Measurements from ENCODE around the gene CPNE1. TPM values are rescaled to one million over a fixed set of nuclear protein-coding genes. Genes with fewer than 3 reads are reported as not detected.

Gene CPNE1
- total and polyA plus RNA-seq, 9 donors: 45.6 to 176 (median 145) TPM

DNA sequence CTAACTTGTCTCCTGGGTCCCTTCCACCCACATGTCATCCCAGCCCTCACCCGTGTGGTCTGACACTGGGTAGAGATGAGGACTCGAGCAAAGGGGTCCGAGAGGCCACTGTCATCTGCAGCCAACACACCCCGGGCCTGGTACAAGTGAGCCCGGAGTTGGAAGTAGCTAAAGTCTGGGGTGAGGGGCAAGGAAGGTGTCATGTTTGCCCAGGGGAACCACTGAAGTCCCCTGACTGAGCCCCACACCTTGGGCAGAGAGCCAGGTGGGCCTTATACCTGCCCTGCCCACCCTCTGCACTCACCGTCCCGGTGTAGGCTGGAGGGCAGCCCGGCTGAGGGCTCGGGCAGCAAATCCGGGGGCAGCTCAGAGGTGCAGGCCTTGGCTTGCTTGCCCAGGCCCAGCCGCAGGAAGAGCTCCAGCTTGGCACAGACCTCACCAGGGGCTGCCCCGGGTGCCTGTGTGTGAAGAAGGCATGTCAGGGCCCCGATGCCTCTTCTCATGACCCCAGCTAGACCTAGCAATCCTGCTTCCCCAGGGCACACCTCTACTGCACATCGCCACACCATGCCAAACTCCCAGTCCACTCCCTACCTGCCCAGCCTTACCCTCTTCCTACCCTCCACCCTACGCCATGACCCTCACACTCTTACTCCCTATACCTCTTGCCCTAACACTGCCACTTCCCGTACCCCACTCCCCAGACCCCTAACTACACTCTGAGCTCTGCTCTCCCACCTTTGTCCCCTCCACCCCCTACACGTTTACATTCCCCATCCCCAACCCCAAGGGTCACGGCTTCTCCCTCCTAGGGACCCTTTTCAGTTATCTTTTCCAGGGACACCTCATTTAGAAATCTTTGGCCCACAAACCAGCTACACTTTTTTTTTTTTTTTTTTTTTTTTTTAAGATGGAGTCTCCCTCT is 80.8 kb downstream of the CPNE1 start:
- H3K27ac ChIP-seq (ENCODE audit: low read length): no peak overlapping the region
- H3K36me3 ChIP-seq (ENCODE audit: control insufficient read depth, insufficient read depth, low read length): no peaks in the 10 kb centered on the region
- 87% methylated on average over 17 of the region's 18 CpGs for WGBS (ENCODE audit: insufficient coverage)
- DNase-seq: no peak
- H3K27me3 ChIP-seq (ENCODE audit: control insufficient read depth, insufficient read depth, low read length): peaks cover 2% of the 10 kb centered on the region
- H3K4me1 ChIP-seq (ENCODE audit: control insufficient read depth, insufficient read depth, low read length): no peaks in the 10 kb centered on the region
- H3K4me3 ChIP-seq (ENCODE audit: low read length): no peak overlapping the region
- H3K9me3 ChIP-seq (replicated peaks; ENCODE audit: control insufficient read depth, low read depth, low read length): peaks cover 5% of the 10 kb centered on the region

GRCh38 chr20:35582741-35583404 is 81.8 kb downstream of the CPNE1 start:
- DNase-seq: no peak
- H3K4me3 ChIP-seq (ENCODE audit: low read length): no peak overlapping the region
- H3K27ac ChIP-seq (ENCODE audit: low read length): no peak overlapping the region
- no peaks in the 10 kb centered on the region for H3K4me1 ChIP-seq (ENCODE audit: control insufficient read depth, insufficient read depth, low read length)
- H3K36me3 ChIP-seq (ENCODE audit: control insufficient read depth, insufficient read depth, low read length): no peaks in the 10 kb centered on the region
- 86% methylated on average over 10 of the region's 12 CpGs for WGBS (ENCODE audit: insufficient coverage)
- H3K27me3 ChIP-seq (ENCODE audit: control insufficient read depth, insufficient read depth, low read length): peaks cover 2% of the 10 kb centered on the region
- peaks cover 5% of the 10 kb centered on the region for H3K9me3 ChIP-seq (replicated peaks; ENCODE audit: control insufficient read depth, low read depth, low read length)

- peaks cover 5% of the 10 kb centered on the region for H3K9me3 ChIP-seq (replicated peaks; ENCODE audit: control insufficient read depth, low read depth, low read length)
- peaks cover 2% of the 10 kb centered on the region for H3K27me3 ChIP-seq (ENCODE audit: control insufficient read depth, insufficient read depth, low read length)
- H3K4me1 ChIP-seq (ENCODE audit: control insufficient read depth, insufficient read depth, low read length): no peaks in the 10 kb centered on the region
- H3K36me3 ChIP-seq (ENCODE audit: control insufficient read depth, insufficient read depth, low read length): no peaks in the 10 kb centered on the region
- DNase-seq: no peak
- WGBS (ENCODE audit: insufficient coverage): 92% methylated on average over 5 of the region's 7 CpGs
- no peak overlapping the region for H3K4me3 ChIP-seq (ENCODE audit: low read length)
- H3K27ac ChIP-seq (ENCODE audit: low read length): no peak overlapping the region
Observed at GRCh38 chr20:35582131-35582530, 82.6 kb downstream of the CPNE1 start.

DNA sequence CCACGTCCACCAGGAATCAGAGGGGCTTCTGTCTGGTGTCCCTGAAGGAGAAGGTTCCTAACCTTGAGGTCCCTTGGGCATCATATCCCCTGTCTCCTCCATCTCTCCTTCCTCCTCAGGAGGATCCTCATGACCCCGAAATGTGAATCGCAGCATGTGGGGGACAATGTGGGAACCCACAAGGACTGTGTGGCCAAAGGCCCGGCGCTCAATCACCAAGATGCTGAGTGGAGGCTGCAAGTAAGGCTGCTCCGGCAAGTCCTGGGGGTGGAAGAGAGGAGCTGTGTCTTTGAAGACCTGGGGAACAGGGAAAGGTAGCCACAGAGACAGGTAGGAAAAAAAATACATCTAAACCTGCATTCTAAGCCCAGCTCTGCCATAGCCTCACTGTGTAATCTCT is 85.5 kb downstream of the CPNE1 start:
- Histone ChIP-seq H3K36me3 (ENCODE audit: control insufficient read depth, insufficient read depth, low read length) (no peaks in the 10 kb centered on the region), H3K4me1 (ENCODE audit: control insufficient read depth, insufficient read depth, low read length) (no peaks in the 10 kb centered on the region), H3K4me3 (ENCODE audit: low read length) (no peak overlapping the region), H3K9me3 (replicated peaks; ENCODE audit: control insufficient read depth, low read depth, low read length) (peaks cover 5% of the 10 kb centered on the region), H3K27ac (ENCODE audit: low read length) (no peak overlapping the region), H3K27me3 (ENCODE audit: control insufficient read depth, insufficient read depth, low read length) (peaks cover 6% of the 10 kb centered on the region)
- DNase-seq: no peak
- WGBS (ENCODE audit: insufficient coverage): 93% methylated on average over 3 of the region's 6 CpGs

- WGBS (ENCODE audit: insufficient coverage): 87% methylated on average over 5 of the region's 8 CpGs
- Histone ChIP-seq H3K27ac (ENCODE audit: low read length) (no peak overlapping the region), H3K9me3 (replicated peaks; ENCODE audit: control insufficient read depth, low read depth, low read length) (peaks cover 5% of the 10 kb centered on the region), H3K36me3 (ENCODE audit: control insufficient read depth, insufficient read depth, low read length) (no peaks in the 10 kb centered on the region), H3K27me3 (ENCODE audit: control insufficient read depth, insufficient read depth, low read length) (peaks cover 6% of the 10 kb centered on the region), H3K4me1 (ENCODE audit: control insufficient read depth, insufficient read depth, low read length) (no peaks in the 10 kb centered on the region), H3K4me3 (ENCODE audit: low read length) (no peak overlapping the region)
- DNase-seq: no peak
Observed at GRCh38 chr20:35578469-35578868, 86.2 kb downstream of the CPNE1 start.

- DNase-seq: no peak
- H3K36me3 ChIP-seq (ENCODE audit: control insufficient read depth, insufficient read depth, low read length): no peaks in the 10 kb centered on the region
- H3K4me3 ChIP-seq (ENCODE audit: low read length): no peak overlapping the region
- peaks cover 9% of the 10 kb centered on the region for H3K9me3 ChIP-seq (replicated peaks; ENCODE audit: control insufficient read depth, low read depth, low read length)
- H3K4me1 ChIP-seq (ENCODE audit: control insufficient read depth, insufficient read depth, low read length): no peaks in the 10 kb centered on the region
- WGBS (ENCODE audit: insufficient coverage): 83% methylated on average over 2 of the region's 3 CpGs
- H3K27me3 ChIP-seq (ENCODE audit: control insufficient read depth, insufficient read depth, low read length): peaks cover 4% of the 10 kb centered on the region
- no peak overlapping the region for H3K27ac ChIP-seq (ENCODE audit: low read length)
Observed at GRCh38 chr20:35576816-35577215, 87.9 kb downstream of the CPNE1 start.

Other genes with a start within 250 kb of the CPNE1 start
- gene GDF5, start 226.7 kb downstream of the CPNE1 start, total RNA-seq: 1.2 TPM
- gene GDF5, start 226.7 kb downstream of the CPNE1 start, polyA plus RNA-seq (ENCODE audit: insufficient read depth in 1 of 8, insufficient read length in 8 of 8, low replicate concordance in 1 of 8): under 1 TPM; 0.14 to 0.77 (median 0.25) TPM
- 15.0 TPM for gene CEP250, start 209.3 kb downstream of the CPNE1 start, total RNA-seq
- gene CEP250, start 209.3 kb downstream of the CPNE1 start, polyA plus RNA-seq (ENCODE audit: insufficient read depth in 1 of 8, insufficient read length in 8 of 8, low replicate concordance in 1 of 8): 10 to 100 TPM; 23.8 to 34.8 (median 25.9) TPM
- not detected for gene C20orf173, start 135.2 kb downstream of the CPNE1 start, total RNA-seq
- not detected for gene C20orf173, start 135.2 kb downstream of the CPNE1 start, polyA plus RNA-seq (ENCODE audit: insufficient read depth in 1 of 8, insufficient read length in 8 of 8, low replicate concordance in 1 of 8)
- 236 TPM for gene ERGIC3, start 122.8 kb downstream of the CPNE1 start, total RNA-seq
- gene ERGIC3, start 122.8 kb downstream of the CPNE1 start, polyA plus RNA-seq (ENCODE audit: insufficient read depth in 1 of 8, insufficient read length in 8 of 8, low replicate concordance in 1 of 8): 100 to 1,000 TPM; 198 to 249 (median 224) TPM
- 1.2 TPM for gene SPAG4, start 49.1 kb downstream of the CPNE1 start, total RNA-seq
- 1 to 10 TPM; 1.7 to 4.1 (median 3.2) TPM for gene SPAG4, start 49.1 kb downstream of the CPNE1 start, polyA plus RNA-seq (ENCODE audit: insufficient read depth in 1 of 8, insufficient read length in 8 of 8, low replicate concordance in 1 of 8)
- 44.1 TPM for gene RBM12, start within 50 bp of the CPNE1 start, total RNA-seq
- gene RBM12, start within 50 bp of the CPNE1 start, polyA plus RNA-seq (ENCODE audit: insufficient read depth in 1 of 8, insufficient read length in 8 of 8, low replicate concordance in 1 of 8): 10 to 100 TPM; 32.0 to 59.6 (median 51.3) TPM
- 14.1 TPM for gene NFS1, start 34.5 kb upstream of the CPNE1 start, total RNA-seq
- 10 to 100 TPM; 12.8 to 18.3 (median 14.2) TPM for gene NFS1, start 34.5 kb upstream of the CPNE1 start, polyA plus RNA-seq (ENCODE audit: insufficient read depth in 1 of 8, insufficient read length in 8 of 8, low replicate concordance in 1 of 8)
- gene ROMO1, start 34.5 kb upstream of the CPNE1 start, total RNA-seq: 186 TPM
- 100 to 1,000 TPM in 1 of 8 donors, 10 to 100 TPM in 7; 70.9 to 104 (median 84.6) TPM for gene ROMO1, start 34.5 kb upstream of the CPNE1 start, polyA plus RNA-seq (ENCODE audit: insufficient read depth in 1 of 8, insufficient read length in 8 of 8, low replicate concordance in 1 of 8)
- 300 TPM for gene RBM39, start 77.4 kb upstream of the CPNE1 start, total RNA-seq
- gene RBM39, start 77.4 kb upstream of the CPNE1 start, polyA plus RNA-seq (ENCODE audit: insufficient read depth in 1 of 8, insufficient read length in 8 of 8, low replicate concordance in 1 of 8): 100 to 1,000 TPM; 222 to 310 (median 269) TPM
- gene PHF20, start 107.1 kb upstream of the CPNE1 start, total RNA-seq: 28.3 TPM
- 10 to 100 TPM; 24.1 to 35.0 (median 28.6) TPM for gene PHF20, start 107.1 kb upstream of the CPNE1 start, polyA plus RNA-seq (ENCODE audit: insufficient read depth in 1 of 8, insufficient read length in 8 of 8, low replicate concordance in 1 of 8)

Measured in muscle of leg (tissue), 11 donors.